ENCODE results near the gene HNRNPM. TPM values are rescaled to one million over a fixed set of nuclear protein-coding genes. Genes with fewer than 3 reads are reported as not detected.

The HNRNPM gene
- total and polyA plus RNA-seq, 2 donors (not counting 1 experiment from before 2014, with no cell fraction given): 137 to 221 TPM

DNA sequence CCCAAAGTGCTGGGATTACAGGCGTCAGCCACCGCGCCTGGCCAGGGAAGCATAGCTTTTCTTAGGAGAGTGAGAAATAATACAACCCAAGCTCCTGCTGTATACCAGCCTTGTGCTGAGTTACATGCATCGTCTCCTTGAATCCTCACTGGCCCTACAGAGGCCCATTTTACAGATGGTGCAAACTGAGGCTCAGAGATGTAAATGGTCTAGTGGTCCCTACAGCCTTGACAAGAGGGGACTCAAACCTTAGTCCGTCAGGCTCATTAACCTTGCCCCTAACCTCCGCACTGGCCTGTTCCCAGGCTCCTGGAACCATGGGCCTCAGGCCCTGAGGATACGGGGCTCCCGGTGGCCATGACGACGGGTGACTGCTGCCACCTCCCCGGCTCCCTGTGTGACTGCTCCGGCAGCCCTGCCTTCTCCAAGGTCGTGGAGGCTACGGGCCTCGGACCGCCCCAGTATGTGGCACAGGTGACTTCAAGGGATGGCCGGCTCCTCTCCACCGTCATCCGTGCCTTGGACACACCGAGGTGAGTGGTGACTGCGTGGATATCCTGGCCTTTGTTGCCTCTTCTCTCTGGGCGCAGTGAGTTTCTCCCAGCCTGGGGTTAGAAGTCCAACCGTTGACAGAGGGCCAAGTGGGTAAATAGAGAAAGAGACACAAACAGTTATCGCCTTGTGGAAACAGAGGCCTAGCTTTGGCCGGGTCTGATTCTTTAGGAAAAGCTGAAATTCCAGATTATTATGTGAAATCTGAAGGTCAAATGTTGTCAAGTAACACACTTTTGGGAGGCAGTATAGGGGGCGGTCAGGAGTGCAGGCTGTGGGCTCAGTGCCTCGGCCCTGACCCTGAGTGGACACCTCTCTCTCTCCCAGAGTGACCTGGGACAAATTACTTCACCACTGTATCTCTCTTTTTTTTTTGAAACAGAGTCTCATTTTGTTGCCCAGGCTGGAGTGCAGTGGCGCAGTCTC lies 23.0 kb upstream of the HNRNPM start:
- H3K9me3 ChIP-seq (ENCODE audit: control extremely low read depth in 1 of 3, control insufficient read depth in 2 of 3, insufficient read depth in 1 of 3, low read length in 2 of 3): no peaks in the 10 kb centered on the region
- Mint-ChIP-seq H3K9me3 (ENCODE audit: insufficient read depth) (no peaks in the 10 kb centered on the region), H3K4me1 (no peaks in the 10 kb centered on the region), H3K4me3 (no peak overlapping the region), H3K27me3 (no peaks in the 10 kb centered on the region), H3K27ac (no peak overlapping the region)
- H3K79me2 ChIP-seq (ENCODE audit: control insufficient read depth, insufficient read depth, low read length): no peaks in the 10 kb centered on the region
- 99% methylated on average over 27 of the region's 28 CpGs for WGBS (ENCODE audit: insufficient coverage)
- no peak overlapping the region for H3K27ac ChIP-seq (ENCODE audit: low read length in 2 of 2)
- DNase-seq (no peak), ATAC-seq (ENCODE audit: low read depth) (no peak)
- TF ChIP-seq, protein P1, sequence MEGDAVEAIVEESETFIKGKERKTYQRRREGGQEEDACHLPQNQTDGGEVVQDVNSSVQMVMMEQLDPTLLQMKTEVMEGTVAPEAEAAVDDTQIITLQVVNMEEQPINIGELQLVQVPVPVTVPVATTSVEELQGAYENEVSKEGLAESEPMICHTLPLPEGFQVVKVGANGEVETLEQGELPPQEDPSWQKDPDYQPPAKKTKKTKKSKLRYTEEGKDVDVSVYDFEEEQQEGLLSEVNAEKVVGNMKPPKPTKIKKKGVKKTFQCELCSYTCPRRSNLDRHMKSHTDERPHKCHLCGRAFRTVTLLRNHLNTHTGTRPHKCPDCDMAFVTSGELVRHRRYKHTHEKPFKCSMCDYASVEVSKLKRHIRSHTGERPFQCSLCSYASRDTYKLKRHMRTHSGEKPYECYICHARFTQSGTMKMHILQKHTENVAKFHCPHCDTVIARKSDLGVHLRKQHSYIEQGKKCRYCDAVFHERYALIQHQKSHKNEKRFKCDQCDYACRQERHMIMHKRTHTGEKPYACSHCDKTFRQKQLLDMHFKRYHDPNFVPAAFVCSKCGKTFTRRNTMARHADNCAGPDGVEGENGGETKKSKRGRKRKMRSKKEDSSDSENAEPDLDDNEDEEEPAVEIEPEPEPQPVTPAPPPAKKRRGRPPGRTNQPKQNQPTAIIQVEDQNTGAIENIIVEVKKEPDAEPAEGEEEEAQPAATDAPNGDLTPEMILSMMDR (IDR thresholded peaks at IDR 0.05): no peak
- TF ChIP-seq EZH2 (IDR thresholded peaks at IDR 0.05; ENCODE audit: borderline replicate concordance, insufficient read depth, low read depth, low read length, poor library complexity, severe bottlenecking): no peak
- no peaks in the 10 kb centered on the region for H3K4me1 ChIP-seq (ENCODE audit: control insufficient read depth in 2 of 2, insufficient read depth in 2 of 2, low read length in 2 of 2)
- no peak overlapping the region for H3K4me2 ChIP-seq (replicated peaks; ENCODE audit: low read depth, low read length, poor library complexity, severe bottlenecking)
- H4K20me1 ChIP-seq (ENCODE audit: control insufficient read depth, insufficient read depth, low read length, poor library complexity, severe bottlenecking): no peaks in the 10 kb centered on the region
- intact Hi-C loops (cut with micrococcal nuclease): no loop called here
- ChIA-PET CTCF (interaction anchor here (0.9 kb wide), 1 partner anchor 24 kb away, joined by 3 read pairs; no protein-coding TSS in a partner anchor), POLR2A (interaction anchor here (0.6 kb wide), 1 partner anchor 212 kb away, joined by 3 read pairs; no protein-coding TSS in a partner anchor)
- H3K36me3 ChIP-seq (replicated peaks in 1 of 2; ENCODE audit: control extremely low read depth in 1 of 2, control insufficient read depth in 1 of 2, extremely low read depth in 1 of 2, insufficient read depth in 2 of 2, low read length in 1 of 2): peaks cover 1 to 5% of the 10 kb centered on the region in 2 experiments
- no peak overlapping the region for H2AFZ ChIP-seq (ENCODE audit: insufficient read depth, low read depth, low read length, poor library complexity, severe bottlenecking)
- H3K9ac ChIP-seq (ENCODE audit: low read length): no peak overlapping the region
- no peaks in the 10 kb centered on the region for H3K27me3 ChIP-seq (replicated peaks in 1 of 4; ENCODE audit: control extremely low read depth in 1 of 4, control insufficient read depth in 3 of 4, insufficient read depth in 4 of 4, low read length in 3 of 4)
- no peak overlapping the region for H3K4me3 ChIP-seq (ENCODE audit: control extremely low read depth in 1 of 5, extremely low read depth in 1 of 5, insufficient read depth in 1 of 5, low read depth in 2 of 5, low read length in 4 of 5)

DNA sequence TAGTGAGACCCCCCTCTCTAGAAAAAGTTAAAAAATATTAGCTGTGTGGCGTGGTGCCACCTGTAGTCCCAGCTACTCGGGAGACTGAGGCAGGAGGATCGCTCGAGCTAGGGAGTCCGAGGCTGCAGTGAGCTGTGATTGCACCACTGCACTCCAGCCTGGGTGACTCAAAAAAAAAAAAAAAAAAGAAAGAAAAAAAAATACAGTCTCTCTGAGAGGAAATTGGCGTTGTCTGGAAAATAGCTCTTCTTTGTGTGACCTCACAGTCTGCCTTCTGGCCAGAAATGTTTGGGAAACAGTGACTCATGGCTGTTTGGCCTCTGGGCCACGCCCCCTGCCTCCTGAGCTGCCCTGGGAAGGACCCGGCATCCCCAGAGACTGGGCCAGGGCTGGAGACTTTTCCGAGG lies 21.0 kb upstream of the HNRNPM start:
- no peaks in the 10 kb centered on the region for H3K27me3 ChIP-seq (replicated peaks in 1 of 4; ENCODE audit: control extremely low read depth in 1 of 4, control insufficient read depth in 3 of 4, insufficient read depth in 4 of 4, low read length in 3 of 4)
- no peak for ATAC-seq (ENCODE audit: low read depth)
- H3K4me2 ChIP-seq (replicated peaks; ENCODE audit: low read depth, low read length, poor library complexity, severe bottlenecking): no peak overlapping the region

More for the DNA sequence above, 21.0 kb upstream of the HNRNPM start:
- no peak overlapping the region for H2AFZ ChIP-seq (ENCODE audit: insufficient read depth, low read depth, low read length, poor library complexity, severe bottlenecking)
- no peak overlapping the region for H3K9ac ChIP-seq (ENCODE audit: low read length)
- Mint-ChIP-seq H3K9me3 (ENCODE audit: insufficient read depth) (no peaks in the 10 kb centered on the region), H3K4me1 (no peaks in the 10 kb centered on the region), H3K4me3 (no peak overlapping the region), H3K27me3 (no peaks in the 10 kb centered on the region), H3K27ac (no peak overlapping the region)
- H3K4me1 ChIP-seq (ENCODE audit: control insufficient read depth in 2 of 2, insufficient read depth in 2 of 2, low read length in 2 of 2): no peaks in the 10 kb centered on the region
- no peak overlapping the region for H3K27ac ChIP-seq (ENCODE audit: low read length in 2 of 2)
- intact Hi-C loops (cut with micrococcal nuclease): no loop called here
- H3K4me3 ChIP-seq (ENCODE audit: control extremely low read depth in 1 of 5, extremely low read depth in 1 of 5, insufficient read depth in 1 of 5, low read depth in 2 of 5, low read length in 4 of 5): no peak overlapping the region
- 86% methylated on average over 9 of the region's 9 CpGs for WGBS (ENCODE audit: insufficient coverage)
- H3K9me3 ChIP-seq (ENCODE audit: control extremely low read depth in 1 of 3, control insufficient read depth in 2 of 3, insufficient read depth in 1 of 3, low read length in 2 of 3): no peaks in the 10 kb centered on the region
- TF ChIP-seq, protein P1 (IDR thresholded peaks at IDR 0.05): no peak
- no peak for TF ChIP-seq EZH2 (IDR thresholded peaks at IDR 0.05; ENCODE audit: borderline replicate concordance, insufficient read depth, low read depth, low read length, poor library complexity, severe bottlenecking)
- CTCF ChIA-PET: interaction anchor here (0.7 to 2.1 kb wide), 2 partner anchors 10 to 154 kb away, joined by 5 to 6 read pairs; partner anchors contain the start of gene MARCHF2
- POLR2A ChIA-PET: no interaction called here
- H3K79me2 ChIP-seq (ENCODE audit: control insufficient read depth, insufficient read depth, low read length): no peaks in the 10 kb centered on the region
- no peak for DNase-seq
- H4K20me1 ChIP-seq (ENCODE audit: control insufficient read depth, insufficient read depth, low read length, poor library complexity, severe bottlenecking): no peaks in the 10 kb centered on the region
- peaks cover 1 to 5% of the 10 kb centered on the region in 2 experiments for H3K36me3 ChIP-seq (replicated peaks in 1 of 2; ENCODE audit: control extremely low read depth in 1 of 2, control insufficient read depth in 1 of 2, extremely low read depth in 1 of 2, insufficient read depth in 2 of 2, low read length in 1 of 2)

All from B cell (primary cell).